GM20000 (cell line): ENCODE results near the gene SLC6A4.

ENCODE experiments used
- DNase-seq: peaks from one replicate; pipeline ENCODE4 v3.0.0; 2012; ENCODE audit warnings: low spot score
- CTCF ChIP-seq: IDR thresholded peaks from 2 replicates; pipeline ENCODE4 v1.5.1; 2012; ENCODE audit warnings: mild to moderate bottlenecking, control low read depth; ENCODE audit errors: extremely low read depth, missing control alignments

The SLC6A4 gene

GRCh38 chr17:30239089-30239462 lies 3.6 kb upstream of the SLC6A4 start:
- TF ChIP-seq CTCF = no peak
- DNase-seq = no peak

- TF ChIP-seq CTCF = no peak
- DNase-seq = no peak
Measured at GRCh38 chr17:30238387-30239088, 3.0 kb upstream of the SLC6A4 start.

DNA sequence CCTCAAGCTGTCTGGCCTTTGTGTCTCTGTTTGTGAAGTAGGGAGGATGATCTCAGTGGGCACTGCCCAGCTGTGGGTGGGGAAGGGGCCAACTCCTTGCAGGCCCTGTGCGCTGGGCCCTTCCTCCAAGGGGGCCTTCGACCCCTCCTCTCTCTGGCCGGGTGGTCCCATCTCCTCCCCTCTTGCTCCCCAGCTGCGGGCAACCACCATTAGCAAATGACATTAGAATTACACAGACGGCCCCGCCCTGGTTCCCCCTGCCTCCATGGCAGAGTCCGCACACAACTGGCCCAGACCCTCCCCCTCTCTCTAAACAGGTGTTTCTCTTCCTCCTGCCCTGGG lies 2.5 kb upstream of the SLC6A4 start:
- no peak for TF ChIP-seq CTCF
- DNase-seq = no peak

DNA sequence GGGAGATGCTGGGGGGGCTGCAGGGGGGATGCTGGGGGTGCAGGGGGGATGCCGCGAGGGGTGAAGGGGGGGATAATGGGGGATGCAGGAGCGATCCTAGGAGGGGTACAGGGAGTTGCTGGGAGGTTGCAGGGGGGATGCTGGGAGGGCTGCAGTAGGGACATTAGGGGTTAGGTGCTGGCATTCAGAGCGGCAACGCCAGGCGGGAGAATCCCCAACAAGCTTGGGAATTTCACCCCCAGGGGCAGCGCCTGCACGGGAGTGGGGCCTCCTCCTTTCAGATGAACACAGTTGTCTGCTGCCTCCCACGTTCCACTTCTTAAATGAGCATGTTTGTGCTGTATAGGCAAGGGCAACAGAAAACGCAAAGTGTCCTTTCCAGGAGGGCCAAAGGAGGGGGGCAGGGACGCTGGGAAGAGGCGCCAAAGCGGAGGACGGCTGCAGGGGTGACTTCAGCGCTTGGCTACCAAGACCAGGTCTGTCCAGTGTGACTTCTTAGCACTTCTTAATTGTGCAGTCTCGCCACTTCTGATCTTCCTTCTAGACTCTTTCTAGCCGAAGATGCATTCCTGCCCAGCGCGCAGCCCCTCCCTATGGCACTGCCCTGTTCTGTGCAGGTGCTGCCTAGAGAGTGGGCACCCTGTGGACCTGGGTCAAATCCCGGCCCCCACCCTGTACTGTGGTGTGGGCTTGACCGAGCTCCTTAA lies 2.0 kb upstream of the SLC6A4 start:
- DNase-seq = no peak
- no peak for TF ChIP-seq CTCF

- peak; percentile 47 for TF ChIP-seq CTCF
- DNase-seq = peak; percentile 76
Measured at GRCh38 chr17:30236766-30237165, 1.3 kb upstream of the SLC6A4 start.

DNA sequence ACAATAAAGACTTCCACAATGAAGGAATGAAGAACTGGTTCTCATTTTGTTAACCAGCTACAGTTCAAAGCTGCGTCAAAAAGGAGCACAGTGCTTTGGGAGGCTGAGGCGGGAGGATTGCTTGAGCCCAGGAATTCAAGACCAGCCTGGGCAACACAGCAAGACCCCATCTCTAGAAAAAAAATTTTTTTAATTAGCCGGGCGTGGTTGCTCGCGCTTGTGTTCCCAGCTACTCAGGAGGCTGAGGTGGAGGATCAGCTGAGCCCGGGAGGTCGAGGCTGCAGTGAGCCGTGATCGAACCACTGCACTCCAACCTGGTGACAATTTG lies 764 bp upstream of the SLC6A4 start:
- DNase-seq = no peak
- TF ChIP-seq CTCF = no peak

- no peak for TF ChIP-seq CTCF
- DNase-seq = peak; percentile 78
Measured at GRCh38 chr17:30234964-30235363, 533 bp downstream of the SLC6A4 start.
